GM20431 (cell line): ENCODE measurements around the gene EIF3M.

Experiments used
- in situ Hi-C: fragments of 300-500 bp; cut with MseI, MboI; formaldehyde crosslinking; loops from one replicate; pipeline ENCODE4 v1.15.0; 2020; ENCODE audit warnings: low sequenced_read_pairs; ENCODE audit not compliant: unreplicated experiment

The EIF3M gene

DNA sequence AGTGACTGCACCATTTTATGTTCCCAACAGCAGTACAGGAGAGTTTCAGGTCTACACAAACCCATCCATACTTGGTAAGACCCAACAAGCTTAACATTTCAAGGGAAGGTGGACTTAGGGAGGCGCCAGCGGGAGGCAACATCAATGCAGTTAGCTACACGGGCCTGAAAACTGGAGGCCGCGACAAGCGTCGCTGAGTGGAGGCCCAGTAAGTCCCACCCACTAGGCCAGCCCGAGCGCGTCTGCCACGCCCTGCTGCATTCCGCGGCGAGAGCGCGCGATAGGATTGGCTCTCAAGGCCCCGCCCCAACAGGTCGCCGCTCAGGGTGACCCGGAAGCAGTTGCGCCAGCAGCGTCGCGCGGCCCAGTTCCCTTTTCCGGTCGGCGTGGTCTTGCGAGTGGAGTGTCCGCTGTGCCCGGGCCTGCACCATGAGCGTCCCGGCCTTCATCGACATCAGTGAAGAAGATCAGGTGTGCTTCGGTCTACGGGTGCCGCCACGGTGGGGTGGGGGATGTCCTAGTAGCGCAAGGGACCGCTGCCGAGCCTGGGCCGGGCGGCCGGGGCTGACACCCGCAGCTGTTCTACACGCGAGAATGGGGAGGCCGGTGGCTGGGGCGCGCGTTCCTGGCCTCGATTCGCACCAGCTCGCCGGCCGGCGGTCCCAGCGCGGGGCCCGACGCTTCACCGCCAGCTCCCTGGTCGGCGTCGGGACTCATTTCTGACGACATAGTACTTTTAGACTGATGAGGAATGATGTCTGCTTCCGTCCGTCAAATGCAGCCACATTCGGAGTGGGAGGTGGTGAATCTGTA is at the start of gene EIF3M:
TSS of gene EIF3M (plus strand) at position 373 of the 813 bp plus-strand sequence. CDS start at position 430, 57 bp downstream.
- in situ Hi-C loops = no loop called here

DNA sequence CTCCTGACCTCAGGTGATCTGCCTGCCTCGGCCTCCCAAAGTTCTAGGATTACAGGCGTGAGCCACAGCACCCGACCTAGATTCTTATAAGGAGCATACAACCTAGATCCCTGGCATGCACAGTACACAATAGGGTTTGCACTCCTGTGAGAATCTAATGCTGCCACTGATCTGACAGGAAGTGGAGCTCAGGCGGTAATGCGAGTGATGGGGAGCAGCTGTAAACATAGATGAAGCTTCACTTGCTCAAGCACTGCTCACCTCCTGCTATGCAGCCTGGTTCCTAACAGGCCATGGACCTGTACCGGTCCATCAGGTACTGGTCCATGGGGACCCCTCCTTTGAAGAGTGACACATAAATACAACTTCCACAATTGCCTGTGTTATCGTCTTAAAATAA is 44.8 kb upstream of the EIF3M start:
- in situ Hi-C loops = no loop called here

DNA sequence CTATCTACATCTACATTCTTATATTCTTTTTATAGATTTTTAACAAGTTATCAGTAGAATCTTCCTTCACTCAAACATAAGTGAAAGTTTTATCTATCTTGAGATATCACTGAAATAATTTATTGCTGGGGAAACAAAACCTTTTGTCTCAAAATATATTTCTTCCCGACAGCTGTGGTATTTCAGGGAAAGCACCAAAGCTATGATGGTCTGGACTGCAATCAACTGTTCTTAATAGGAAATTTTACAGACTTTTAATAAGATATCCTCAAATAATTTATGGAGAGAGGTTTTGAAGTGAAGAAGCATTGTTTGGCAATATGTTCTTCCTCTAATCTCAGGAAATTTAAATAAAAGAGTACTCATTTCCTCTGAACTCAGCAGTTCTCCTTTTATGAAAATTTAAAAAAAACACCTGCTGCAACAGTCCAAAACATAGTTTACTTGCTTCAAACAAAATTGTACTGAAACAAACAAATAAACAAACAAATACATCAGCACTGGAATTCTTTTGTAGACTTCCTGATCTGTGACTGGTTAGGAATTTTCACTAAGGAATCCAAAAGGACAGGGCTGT is 33.9 kb upstream of the EIF3M start:
- in situ Hi-C loops = no loop called here

DNA sequence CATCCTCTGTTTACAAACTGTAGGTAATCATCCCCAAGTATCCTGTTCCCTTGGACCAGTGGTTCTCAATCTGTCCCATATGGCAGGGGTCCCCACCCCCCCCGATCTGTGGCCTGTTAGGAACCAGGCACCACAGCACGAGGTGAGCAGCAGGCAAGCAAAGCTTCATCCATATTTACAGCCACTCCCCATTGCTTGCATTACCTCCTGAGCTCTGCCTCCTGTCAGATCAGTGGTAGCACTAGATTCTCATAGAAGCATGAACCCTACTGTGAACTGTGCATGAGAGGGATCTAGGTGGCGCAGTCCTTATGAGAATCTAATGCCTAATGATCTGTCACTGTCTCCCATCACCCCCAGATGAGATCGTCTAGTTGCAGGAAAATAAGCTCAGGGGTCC is 33.4 kb upstream of the EIF3M start:
- in situ Hi-C loops = no loop called here

DNA sequence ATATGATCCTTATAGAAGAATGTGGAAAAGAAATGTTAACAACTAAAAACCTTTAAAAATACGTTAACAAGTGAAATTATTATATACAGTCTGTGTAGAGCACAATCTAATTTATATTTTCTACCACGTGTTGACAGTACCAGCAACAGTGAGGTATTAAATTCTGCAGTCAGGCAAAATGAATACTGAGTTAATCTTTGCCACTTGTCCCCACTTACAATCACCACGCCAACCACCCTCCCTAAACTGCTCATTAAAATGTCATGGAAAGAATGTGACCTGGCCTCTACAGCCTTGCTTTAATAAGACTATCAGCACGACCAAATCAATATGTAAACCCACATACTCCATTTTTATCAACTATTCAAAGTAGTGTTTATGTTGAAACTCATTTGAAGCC is 28.5 kb upstream of the EIF3M start:
- in situ Hi-C loops = no loop called here

DNA sequence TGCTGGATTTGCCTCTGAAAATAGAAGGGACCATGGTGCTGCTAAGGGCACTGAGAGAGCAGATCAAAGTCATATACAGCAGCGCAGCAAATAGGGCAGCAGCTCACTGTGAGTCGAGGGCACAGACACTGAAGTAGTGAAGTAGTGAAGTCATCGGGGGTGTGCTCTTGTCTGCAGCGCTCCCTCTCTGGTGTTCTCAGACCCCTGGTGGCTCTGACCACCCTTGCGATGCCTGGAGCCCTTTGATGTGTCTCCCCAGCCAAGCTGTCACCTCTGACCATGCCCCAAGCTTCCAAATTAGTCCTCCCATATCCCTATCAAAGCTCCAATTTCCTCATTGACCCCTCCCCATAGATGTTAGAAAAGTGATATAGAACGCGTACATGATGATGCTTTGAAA is 27.7 kb upstream of the EIF3M start:
- in situ Hi-C loops = no loop called here

DNA sequence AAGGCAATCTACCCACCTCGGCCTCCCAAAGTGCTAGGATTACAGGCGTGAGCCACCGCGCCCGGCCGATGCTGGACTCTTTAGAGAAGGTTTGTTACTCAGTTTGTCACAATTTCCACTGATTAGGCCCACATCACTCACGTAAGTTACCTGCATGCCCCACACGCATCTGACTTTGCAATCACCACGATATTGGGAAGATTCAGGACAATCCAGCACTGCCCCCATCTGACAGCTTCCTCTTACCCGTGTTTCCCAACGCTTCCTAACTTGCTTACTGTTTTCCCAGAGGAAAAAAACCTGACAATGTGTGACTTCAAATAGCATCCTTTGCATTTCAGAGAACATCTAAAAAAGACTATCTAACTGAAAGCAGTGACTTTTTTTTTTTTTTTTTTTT is 21.8 kb upstream of the EIF3M start:
- in situ Hi-C loops = no loop called here

DNA sequence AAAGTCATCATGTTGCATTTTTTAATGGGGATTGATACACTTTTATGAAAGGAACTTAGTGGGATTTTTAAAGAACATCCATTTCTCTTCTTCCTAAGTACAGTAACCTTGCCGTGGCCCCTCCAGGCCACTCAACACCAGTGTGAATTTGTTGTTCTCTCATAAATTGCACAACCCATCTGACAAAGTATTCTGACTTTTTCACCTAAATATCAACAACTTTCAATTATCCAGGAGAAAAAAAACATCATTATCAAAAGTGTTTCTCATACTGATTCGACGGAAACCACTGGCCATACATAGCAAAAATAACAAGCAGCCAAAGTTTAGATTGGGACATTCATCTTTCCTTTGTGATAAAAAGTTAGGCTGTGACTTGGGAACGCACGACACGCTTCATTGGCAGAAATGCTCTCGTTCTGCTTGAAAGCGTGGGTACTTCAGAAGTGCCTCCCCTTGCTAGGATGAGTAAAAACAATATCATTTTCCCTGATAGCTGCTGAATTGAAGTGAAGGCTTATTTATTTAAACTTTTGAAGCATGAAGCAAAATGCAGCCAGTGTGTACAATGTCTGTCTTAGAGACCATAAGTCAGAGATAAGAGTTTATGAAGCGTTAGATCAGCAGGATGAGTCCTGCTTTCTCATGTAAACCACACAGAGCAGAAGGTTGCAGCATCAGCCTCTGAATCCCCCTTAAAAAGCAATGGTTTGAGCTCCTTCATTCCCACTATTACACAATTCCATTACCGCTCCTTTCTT is 20.6 kb upstream of the EIF3M start:
- in situ Hi-C loops = no loop called here

DNA sequence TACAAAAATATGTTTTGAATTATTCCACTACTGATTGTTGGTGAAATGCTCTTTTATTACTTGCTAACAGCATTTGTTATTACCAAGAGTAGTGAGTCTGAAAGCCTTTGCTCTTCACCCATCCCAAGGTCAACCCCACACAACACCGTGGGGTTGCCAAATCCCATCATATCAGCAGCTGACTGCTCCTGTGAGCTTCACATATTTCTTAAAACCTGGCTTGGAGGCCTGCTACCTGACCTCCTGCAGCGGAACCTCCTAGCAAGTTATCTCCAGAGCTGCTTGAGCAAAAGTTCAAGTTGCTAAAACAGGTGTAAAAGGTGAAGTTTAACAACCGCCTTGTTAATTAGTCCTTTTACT is 20.1 kb upstream of the EIF3M start:
- in situ Hi-C loops = no loop called here

DNA sequence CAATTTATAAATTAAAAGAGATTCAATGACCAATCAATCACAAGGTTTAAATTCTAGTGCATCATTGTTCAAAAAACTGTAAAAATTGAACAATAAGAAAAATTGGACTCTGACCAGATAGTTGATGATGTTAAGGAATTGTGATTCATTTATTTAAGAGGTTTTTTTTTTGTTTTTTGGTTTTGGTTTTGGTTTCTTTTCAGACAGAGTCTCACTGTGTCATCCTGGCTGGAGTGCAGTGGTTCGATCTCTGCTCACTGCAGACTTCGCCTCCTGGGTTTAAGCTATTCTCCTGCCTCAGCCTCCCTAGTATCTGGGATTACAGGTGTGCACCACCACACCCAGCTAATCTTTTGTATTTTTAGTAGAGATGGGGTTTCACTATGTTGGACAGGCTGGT is 17.1 kb upstream of the EIF3M start:
- in situ Hi-C loops = no loop called here

DNA sequence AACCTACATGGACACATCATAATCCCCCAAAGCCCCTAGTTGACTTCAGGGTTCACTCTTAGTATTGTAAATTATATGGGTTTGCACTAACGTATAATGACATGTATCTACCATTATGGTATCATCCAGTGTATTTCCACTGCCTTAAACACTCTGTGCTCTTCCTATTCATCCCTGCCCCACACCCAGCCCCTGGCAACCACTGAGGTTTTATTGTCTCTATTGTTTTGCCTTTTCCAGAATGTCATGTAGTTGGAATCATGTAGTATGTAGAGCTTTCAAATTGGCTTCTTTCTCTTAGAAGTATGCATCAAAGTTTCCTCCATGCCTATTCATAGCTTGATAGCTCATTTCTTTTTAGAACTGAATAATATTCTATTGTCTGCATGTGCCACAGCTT is 16.5 kb upstream of the EIF3M start:
- in situ Hi-C loops = no loop called here

DNA sequence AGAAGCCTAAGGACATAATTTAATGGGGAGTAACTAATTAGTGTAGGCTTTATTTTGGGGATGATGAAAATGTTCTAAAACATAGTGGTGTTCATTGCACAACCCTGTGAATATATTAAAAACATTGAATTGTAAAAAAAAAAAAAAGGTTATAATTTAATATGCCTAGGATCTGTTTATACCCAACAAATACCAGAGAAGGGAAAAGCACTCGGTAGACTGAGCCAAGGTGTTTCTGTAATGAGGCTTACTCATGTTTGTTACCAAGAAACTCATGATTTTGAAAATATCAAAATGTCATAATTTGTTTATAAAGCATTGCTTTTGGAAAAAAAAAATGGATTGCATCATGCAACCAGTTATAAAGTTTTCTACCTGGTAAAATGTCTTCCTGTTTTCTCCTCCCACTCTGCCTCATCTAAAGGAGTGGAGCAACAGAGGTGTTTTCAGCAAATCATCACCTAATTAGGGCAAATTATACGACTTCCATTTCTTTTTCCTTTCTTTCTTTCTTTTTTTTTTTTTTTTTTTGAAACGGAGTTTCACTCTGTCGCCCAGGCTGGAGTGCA is 14.2 kb upstream of the EIF3M start:
- in situ Hi-C loops = no loop called here

DNA sequence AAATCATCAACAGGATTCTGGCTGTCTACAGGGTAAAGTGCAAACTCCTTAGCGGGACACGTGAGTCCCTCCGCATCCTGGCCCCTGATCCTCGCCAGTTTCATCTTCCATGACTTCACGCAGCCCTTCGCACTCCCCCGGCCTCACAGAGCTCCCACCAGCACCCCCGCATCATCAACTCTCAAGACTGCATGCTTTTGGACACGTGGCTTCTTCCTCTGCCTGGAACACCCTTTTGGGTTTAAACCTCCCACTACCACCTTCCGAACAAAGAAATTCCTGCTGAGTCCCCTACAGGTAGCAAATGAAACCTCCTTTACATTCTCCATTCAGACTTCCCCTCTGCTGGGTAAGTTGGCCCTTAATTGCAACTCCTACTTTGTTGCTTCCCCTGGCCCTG is 12.6 kb upstream of the EIF3M start:
- in situ Hi-C loops = no loop called here

DNA sequence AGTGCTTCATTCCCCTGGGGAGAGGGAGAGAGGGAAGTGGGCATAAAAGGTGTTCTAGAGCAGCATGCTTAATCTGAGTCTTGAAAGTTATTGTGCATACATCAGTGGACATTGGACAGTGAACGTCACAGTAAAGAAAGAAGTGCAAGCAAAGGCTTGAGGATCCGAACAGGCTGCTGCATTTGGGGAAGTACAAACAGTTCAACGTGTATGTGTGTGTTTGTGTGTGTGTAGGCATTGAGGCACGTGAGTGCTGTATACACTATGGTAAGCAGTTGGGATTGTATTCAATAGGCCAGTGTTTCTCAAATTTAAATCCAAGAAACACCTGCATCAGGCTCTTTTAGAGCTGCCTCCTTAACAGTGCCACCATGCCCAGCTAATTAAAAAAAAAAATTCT is 10.4 kb upstream of the EIF3M start:
- in situ Hi-C loops = no loop called here

DNA sequence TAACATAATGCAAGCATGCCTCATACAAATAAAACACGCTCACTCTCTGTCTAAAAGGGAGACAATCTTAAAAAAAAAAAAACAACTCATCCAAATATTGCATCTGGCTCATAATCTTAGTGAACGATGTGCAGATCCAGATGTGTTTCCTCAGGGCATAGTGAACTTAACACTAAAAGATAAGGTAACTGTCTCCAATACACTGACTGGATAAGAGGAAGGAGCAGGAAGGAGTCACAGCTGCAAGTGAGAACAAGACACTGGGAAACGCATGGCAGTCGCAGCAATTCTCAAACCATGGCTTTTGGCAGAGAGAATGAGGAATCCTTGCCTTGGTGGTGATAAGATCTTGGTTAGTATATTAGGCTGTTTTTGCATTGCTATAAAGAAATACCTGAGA is 9.2 kb upstream of the EIF3M start:
- in situ Hi-C loops = no loop called here

DNA sequence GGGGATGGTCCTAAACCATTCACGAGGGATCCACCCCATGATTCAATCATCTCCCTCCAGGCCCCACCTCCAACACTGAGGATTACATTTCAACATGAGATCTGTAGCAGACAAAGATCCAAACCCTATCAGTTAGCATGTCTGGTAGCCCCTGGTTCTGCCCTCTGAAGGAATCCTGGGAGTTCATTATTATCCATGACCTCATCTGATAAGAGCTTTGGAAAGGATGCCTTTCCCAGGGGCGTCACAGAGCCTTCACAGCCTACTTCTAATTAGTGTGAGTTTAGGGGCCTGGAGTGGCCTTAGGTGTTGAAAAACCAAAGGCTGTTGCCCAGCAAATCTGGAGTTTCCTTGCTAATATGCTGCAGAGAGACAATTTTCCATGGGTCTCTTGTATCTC is 8.6 kb upstream of the EIF3M start:
- in situ Hi-C loops = no loop called here

DNA sequence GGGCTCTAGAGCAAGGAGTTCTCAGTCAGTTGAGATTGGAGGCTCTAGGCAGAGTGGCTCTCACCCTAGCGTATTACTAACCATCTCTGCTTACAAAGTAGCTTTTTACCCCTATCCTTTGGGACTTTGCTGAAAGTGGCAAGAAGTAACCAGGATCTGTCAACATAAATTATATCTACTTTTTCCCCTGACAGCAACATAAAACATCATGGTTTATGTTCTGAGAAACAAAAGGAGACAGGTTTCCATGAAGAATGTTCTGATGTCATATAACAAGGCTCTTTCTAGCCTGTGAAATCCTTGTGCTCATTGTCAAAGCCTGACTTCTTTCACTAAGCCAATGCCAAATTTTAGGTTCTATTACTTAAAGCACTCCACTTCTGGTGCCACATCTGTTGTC is 7.2 kb upstream of the EIF3M start:
- in situ Hi-C loops = no loop called here

DNA sequence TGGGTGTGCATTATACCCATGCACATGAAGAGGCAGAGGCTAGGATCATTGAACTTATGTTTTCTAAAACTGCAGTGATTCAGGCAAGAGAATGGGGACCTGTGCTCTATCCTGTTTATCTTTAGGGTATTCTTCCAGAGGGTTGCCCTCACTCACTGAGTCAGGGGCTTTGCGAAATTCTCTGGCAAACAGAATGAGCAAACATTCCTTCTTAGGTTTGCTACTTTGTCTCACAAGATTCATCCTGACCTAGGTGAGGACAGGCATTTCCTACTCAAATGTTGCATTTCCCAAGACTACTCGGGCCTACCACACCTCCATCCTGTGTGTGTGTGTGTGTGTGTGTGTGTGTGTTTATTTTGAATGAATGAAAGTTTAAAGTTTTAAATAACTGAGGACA is 2.7 kb upstream of the EIF3M start:
- in situ Hi-C loops = no loop called here

DNA sequence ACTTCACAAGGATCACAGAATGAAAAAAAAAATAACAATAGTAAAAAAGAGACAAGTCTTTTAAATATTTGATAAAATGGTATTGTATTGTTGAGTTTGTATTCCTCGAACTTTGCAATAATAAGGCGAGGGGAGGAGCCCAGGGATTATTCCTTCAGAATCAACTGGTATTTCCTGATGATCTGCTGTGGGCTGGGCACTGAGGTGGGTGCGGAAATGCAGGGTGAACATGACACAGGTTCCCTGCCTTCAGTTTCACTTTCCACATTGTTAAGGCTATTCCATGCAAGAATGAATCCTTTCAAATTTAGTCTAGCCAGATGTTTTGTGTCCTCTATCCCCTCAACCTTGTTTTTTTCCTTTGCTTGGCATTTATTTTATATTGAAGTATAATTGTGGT is 2.1 kb upstream of the EIF3M start:
- in situ Hi-C loops = no loop called here

DNA sequence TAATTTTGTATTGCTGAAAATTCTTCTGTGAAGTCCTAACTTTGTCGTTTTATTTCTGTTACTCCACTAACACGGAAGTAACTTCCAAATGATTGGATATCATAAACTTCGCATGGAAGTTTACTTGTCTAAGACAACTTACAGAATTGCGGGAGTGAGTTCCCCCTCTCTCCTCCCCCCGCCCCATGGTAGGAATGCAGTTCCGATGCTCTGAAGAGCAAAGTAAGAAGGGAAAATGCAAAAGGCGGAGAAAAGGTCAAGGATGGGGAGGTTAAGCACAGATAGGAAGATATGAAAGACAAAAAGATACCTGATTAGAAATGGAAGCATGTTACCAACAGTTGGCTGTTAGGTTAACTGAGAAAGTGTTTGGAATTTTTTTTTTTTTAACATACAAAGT is 1.3 kb downstream of the EIF3M start:
- in situ Hi-C loops = no loop called here

DNA sequence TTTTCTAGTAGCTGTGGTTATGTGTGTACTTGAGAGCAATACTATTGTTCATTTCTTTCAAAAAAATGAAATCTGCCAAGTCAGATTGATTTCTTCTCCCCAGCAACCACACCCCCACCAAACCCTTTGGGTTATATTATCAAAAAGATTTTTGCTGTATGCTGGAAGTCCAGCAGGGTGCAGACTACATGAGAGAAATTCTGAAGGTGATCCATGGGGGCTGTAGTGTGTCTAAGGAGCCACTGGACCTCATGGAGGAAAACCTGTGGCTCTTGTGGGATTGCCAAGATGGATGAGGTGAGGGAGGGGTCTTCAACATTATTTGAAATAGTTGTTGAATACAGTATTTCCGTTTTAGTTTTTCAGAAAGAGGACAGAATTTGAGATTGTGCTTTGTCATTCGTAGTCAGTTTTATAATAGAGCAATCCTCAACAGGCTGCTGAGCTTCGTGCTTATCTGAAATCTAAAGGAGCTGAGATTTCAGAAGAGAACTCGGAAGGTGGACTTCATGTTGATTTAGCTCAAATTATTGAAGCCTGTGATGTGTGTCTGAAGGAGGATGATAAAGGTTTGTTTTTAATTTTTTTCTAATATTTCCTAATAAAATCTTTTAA is 3.1 kb downstream of the EIF3M start:
- in situ Hi-C loops = no loop called here
